SJSA1 (cell line): ENCODE results near the gene ERI2. TPM values are rescaled to one million over a fixed set of nuclear protein-coding genes. Genes with fewer than 3 reads are reported as not detected.

Experiments used
- DNase-seq, 2 experiments: peaks; one replicate each; pipeline ENCODE4 v3.0.0-alpha.2; 2015 to 2020; ENCODE audit warnings: low spot score in 2 of 2, low read depth in 1 of 2
- H3K27ac ChIP-seq: fragments of 250-450 bp; sonication (Bioruptor Pico); 2 replicates; pipeline ENCODE4 v1.5.1; 2020; ENCODE audit warnings: mild to moderate bottlenecking, moderate library complexity
- H3K27me3 ChIP-seq: fragments of 250-450 bp; sonication (Bioruptor Pico); replicated peaks from 2 replicates; pipeline ENCODE4 v1.5.1; 2020; ENCODE audit warnings: mild to moderate bottlenecking, moderate library complexity
- H3K36me3 ChIP-seq: fragments of 250-450 bp; sonication (Bioruptor Pico); 2 replicates; pipeline ENCODE4 v1.5.1; 2020; ENCODE audit warnings: mild to moderate bottlenecking
- H3K4me1 ChIP-seq: fragments of 250-450 bp; sonication (Bioruptor Pico); replicated peaks from 2 replicates; pipeline ENCODE4 v1.6.1; 2021; ENCODE audit warnings: mild to moderate bottlenecking
- H3K4me3 ChIP-seq: fragments of 250-450 bp; sonication (Bioruptor Pico); 2 replicates; pipeline ENCODE4 v1.5.1; 2020; ENCODE audit warnings: mild to moderate bottlenecking
- H3K9me3 ChIP-seq: fragments of 250-450 bp; sonication (Bioruptor Pico); replicated peaks from 2 replicates; pipeline ENCODE4 v1.5.1; 2020; ENCODE audit warnings: mild to moderate bottlenecking
- total RNA-seq: library from RNA; depleted of rRNA; stranded (reverse); fragments of >200 nt; shearing (Covaris generic); gene quantifications from 2 replicates; pipeline ENCODE4 v1.2.3, GENCODE V29; 2014

ERI2 gene
- total RNA-seq, 1 experiment from 2014 or later, result 40.0 TPM

GRCh38 chr16:20803561-20804214, 2.6 kb downstream of the ERI2 start:
- 0 out of 2 replicates have a peak, but pooled peaks cover 3% of the 10 kb centered on the region for H3K4me1 ChIP-seq
- DNase-seq, result no peak
- no peak overlapping the region for H3K27ac ChIP-seq
- no peaks in the 10 kb centered on the region for H3K9me3 ChIP-seq
- no peaks in the 10 kb centered on the region for H3K27me3 ChIP-seq
- no peak overlapping the region for H3K4me3 ChIP-seq
- H3K36me3 ChIP-seq, result peaks cover 31% of the 10 kb centered on the region

- Histone ChIP-seq H3K27ac (no peak overlapping the region), H3K27me3 (no peaks in the 10 kb centered on the region), H3K36me3 (peaks cover 36% of the 10 kb centered on the region), H3K9me3 (no peaks in the 10 kb centered on the region), H3K4me3 (no peak overlapping the region), H3K4me1 (0 out of 2 replicates have a peak, but pooled peaks cover 3% of the 10 kb centered on the region)
- no peak for DNase-seq
Observed at GRCh38 chr16:20803192-20803560, 3.1 kb downstream of the ERI2 start.

GRCh38 chr16:20801278-20801677, 5.0 kb downstream of the ERI2 start:
- Histone ChIP-seq H3K27me3 (no peaks in the 10 kb centered on the region), H3K9me3 (no peaks in the 10 kb centered on the region), H3K27ac (no peak overlapping the region), H3K4me3 (no peak overlapping the region), H3K4me1 (no peaks in the 10 kb centered on the region), H3K36me3 (peaks cover 37% of the 10 kb centered on the region)
- DNase-seq, result no peak

GRCh38 chr16:20799599-20799998, 6.7 kb downstream of the ERI2 start:
- Histone ChIP-seq H3K4me1 (no peaks in the 10 kb centered on the region), H3K27me3 (no peaks in the 10 kb centered on the region)
- peak in 1 of 2 experiments; percentile 31 for DNase-seq

GRCh38 chr16:20798364-20798763, 7.9 kb downstream of the ERI2 start:
- no peaks in the 10 kb centered on the region for H3K27me3 ChIP-seq
- no peaks in the 10 kb centered on the region for H3K4me1 ChIP-seq
- DNase-seq, result no peak
- no peak overlapping the region for H3K4me3 ChIP-seq
- peaks cover 32% of the 10 kb centered on the region for H3K36me3 ChIP-seq
- H3K9me3 ChIP-seq, result no peaks in the 10 kb centered on the region
- H3K27ac ChIP-seq, result no peak overlapping the region

More at GRCh38 chr16:20799599-20799998, 6.7 kb downstream of the ERI2 start:
- no peaks in the 10 kb centered on the region for H3K9me3 ChIP-seq
- H3K36me3 ChIP-seq, result peaks cover 34% of the 10 kb centered on the region
- H3K27ac ChIP-seq, result no peak overlapping the region
- H3K4me3 ChIP-seq, result no peak overlapping the region

- H3K27ac ChIP-seq, result no peak overlapping the region
- H3K4me1 ChIP-seq, result no peaks in the 10 kb centered on the region
- no peak overlapping the region for H3K4me3 ChIP-seq
- DNase-seq, result no peak
- no peaks in the 10 kb centered on the region for H3K9me3 ChIP-seq
- no peaks in the 10 kb centered on the region for H3K27me3 ChIP-seq
- H3K36me3 ChIP-seq, result no peaks in the 10 kb centered on the region
Observed at GRCh38 chr16:20791923-20792612, 14.2 kb downstream of the ERI2 start.

- Histone ChIP-seq H3K9me3 (no peaks in the 10 kb centered on the region), H3K4me3 (no peak overlapping the region), H3K27me3 (no peaks in the 10 kb centered on the region), H3K27ac (no peak overlapping the region), H3K4me1 (no peaks in the 10 kb centered on the region), H3K36me3 (no peaks in the 10 kb centered on the region)
- no peak for DNase-seq
Observed at GRCh38 chr16:20789130-20789529, 17.1 kb downstream of the ERI2 start.

- Histone ChIP-seq H3K4me3 (no peak overlapping the region), H3K9me3 (no peaks in the 10 kb centered on the region), H3K27me3 (no peaks in the 10 kb centered on the region; the same call in 1 of the 2 replicates), H3K4me1 (no peaks in the 10 kb centered on the region), H3K27ac (no peak overlapping the region), H3K36me3 (no peaks in the 10 kb centered on the region)
- no peak for DNase-seq
Observed at GRCh38 chr16:20784204-20784603, 22.1 kb downstream of the ERI2 start.

GRCh38 chr16:20782470-20782869, 23.8 kb downstream of the ERI2 start:
- Histone ChIP-seq H3K27ac (no peak overlapping the region), H3K4me3 (no peak overlapping the region), H3K27me3 (no peaks in the 10 kb centered on the region; the same call in 1 of the 2 replicates), H3K36me3 (no peaks in the 10 kb centered on the region), H3K4me1 (no peaks in the 10 kb centered on the region), H3K9me3 (no peaks in the 10 kb centered on the region)
- no peak for DNase-seq

GRCh38 chr16:20781697-20782096, 24.6 kb downstream of the ERI2 start:
- Histone ChIP-seq H3K9me3 (no peaks in the 10 kb centered on the region), H3K27ac (no peak overlapping the region), H3K36me3 (no peaks in the 10 kb centered on the region), H3K4me1 (no peaks in the 10 kb centered on the region), H3K4me3 (no peak overlapping the region), H3K27me3 (no peaks in the 10 kb centered on the region; the same call in 1 of the 2 replicates)
- DNase-seq, result no peak

- H3K4me3 ChIP-seq, result no peak overlapping the region
- 0 out of 2 replicates have a peak, but pooled peaks cover 3% of the 10 kb centered on the region for H3K27me3 ChIP-seq
- peak; percentile 23 to 70 for DNase-seq
- H3K9me3 ChIP-seq, result peaks cover 3% of the 10 kb centered on the region; the same call in 1 of the 2 replicates
- no peaks in the 10 kb centered on the region for H3K4me1 ChIP-seq
- H3K27ac ChIP-seq, result no peak overlapping the region
- H3K36me3 ChIP-seq, result no peaks in the 10 kb centered on the region
Observed at GRCh38 chr16:20774703-20775362, 31.4 kb downstream of the ERI2 start.

GRCh38 chr16:20773679-20774078, 32.6 kb downstream of the ERI2 start:
- Histone ChIP-seq H3K36me3 (no peaks in the 10 kb centered on the region), H3K9me3 (peaks cover 3% of the 10 kb centered on the region; the same call in 1 of the 2 replicates), H3K27ac (no peak overlapping the region), H3K27me3 (0 out of 2 replicates have a peak, but pooled peaks cover 3% of the 10 kb centered on the region), H3K4me1 (no peaks in the 10 kb centered on the region), H3K4me3 (no peak overlapping the region)
- DNase-seq, result no peak

- Histone ChIP-seq H3K9me3 (peaks cover 3% of the 10 kb centered on the region; the same call in 1 of the 2 replicates), H3K36me3 (no peaks in the 10 kb centered on the region), H3K27me3 (0 out of 2 replicates have a peak, but pooled peaks cover 7% of the 10 kb centered on the region), H3K27ac (no peak overlapping the region), H3K4me1 (peaks cover 3% of the 10 kb centered on the region), H3K4me3 (no peak overlapping the region)
- DNase-seq, result no peak
Observed at GRCh38 chr16:20768818-20769217, 37.5 kb downstream of the ERI2 start.

GRCh38 chr16:20768121-20768520, 38.2 kb downstream of the ERI2 start:
- no peaks in the 10 kb centered on the region for H3K36me3 ChIP-seq
- DNase-seq, result no peak
- H3K27me3 ChIP-seq, result 0 out of 2 replicates have a peak, but pooled peaks cover 4% of the 10 kb centered on the region
- peaks cover 3% of the 10 kb centered on the region; the same call in 1 of the 2 replicates for H3K9me3 ChIP-seq
- peaks cover 7% of the 10 kb centered on the region for H3K4me1 ChIP-seq
- H3K27ac ChIP-seq, result no peak overlapping the region
- H3K4me3 ChIP-seq, result no peak overlapping the region
